Upper lobe of left lung (tissue), 4 donors: ENCODE measurements around the gene RANBP3L.

Source experiments
- CTCF ChIP-seq, 6 experiments: fragments of 450-650 bp in 4 of 6; fragments of 200-600 bp in 2 of 6; sonication (generic) in 2 of 6; IDR thresholded peaks; one replicate each; pipeline ENCODE4 v1.5.1; 2016 to 2019; ENCODE audit warnings: antibody characterized with exemption in 6 of 6
- EP300 ChIP-seq, 4 donors: sonication (generic); formaldehyde crosslinking; IDR thresholded peaks; one replicate each; pipeline ENCODE4 v1.5.1; 2017; ENCODE audit warnings: antibody characterized with exemption in 4 of 4, control low read depth in 2 of 4
- POLR2A ChIP-seq, 4 donors: fragments of 450-650 bp; IDR thresholded peaks; one replicate each; pipeline ENCODE4 v1.5.1; 2016 to 2017; ENCODE audit warnings: antibody characterized with exemption in 4 of 4, mild to moderate bottlenecking in 2 of 4
- POLR2AphosphoS5 ChIP-seq, 2 donors: sonication (generic); formaldehyde crosslinking; IDR thresholded peaks; one replicate each; pipeline ENCODE4 v1.5.1; 2017; ENCODE audit warnings: antibody characterized with exemption in 2 of 2

- TF ChIP-seq CTCF (IDR thresholded peaks at IDR 0.05) (no peak), POLR2A (IDR thresholded peaks at IDR 0.05) (no peak), POLR2AphosphoS5 (IDR thresholded peaks at IDR 0.05) (no peak), EP300 (IDR thresholded peaks at IDR 0.05) (no peak)
Measured at GRCh38 chr5:36202521-36202961, 99.2 kb downstream of the RANBP3L start.
